GM19452 (cell line): ENCODE measurements around the gene TIMM22.

Experiments
- ATAC-seq: cut with Tn5 transposase; IDR thresholded peaks from one replicate; pipeline ENCODE4 v1.9.1; 2021; ENCODE audit not compliant: unreplicated experiment

The TIMM22 gene

DNA sequence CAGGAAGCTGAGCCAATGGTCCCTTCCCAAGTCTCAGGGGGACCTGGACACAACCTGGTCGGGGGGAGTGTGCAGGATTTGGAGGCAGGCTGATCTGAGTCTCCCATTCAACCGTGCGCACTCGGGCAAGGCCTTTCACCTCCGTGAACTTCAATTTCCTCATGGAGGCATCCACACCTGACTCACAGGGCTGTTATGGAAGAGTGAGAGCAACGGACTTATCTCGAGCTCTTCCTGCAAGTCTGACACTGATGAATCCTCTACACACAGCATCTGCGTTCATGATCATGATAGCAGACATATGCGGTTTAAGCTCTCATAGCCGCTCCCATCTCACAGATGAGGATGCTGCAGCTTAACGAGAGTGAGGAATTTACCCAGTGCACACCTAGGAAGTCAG lies 21.6 kb downstream of the TIMM22 start:
- ATAC-seq, result no peak

DNA sequence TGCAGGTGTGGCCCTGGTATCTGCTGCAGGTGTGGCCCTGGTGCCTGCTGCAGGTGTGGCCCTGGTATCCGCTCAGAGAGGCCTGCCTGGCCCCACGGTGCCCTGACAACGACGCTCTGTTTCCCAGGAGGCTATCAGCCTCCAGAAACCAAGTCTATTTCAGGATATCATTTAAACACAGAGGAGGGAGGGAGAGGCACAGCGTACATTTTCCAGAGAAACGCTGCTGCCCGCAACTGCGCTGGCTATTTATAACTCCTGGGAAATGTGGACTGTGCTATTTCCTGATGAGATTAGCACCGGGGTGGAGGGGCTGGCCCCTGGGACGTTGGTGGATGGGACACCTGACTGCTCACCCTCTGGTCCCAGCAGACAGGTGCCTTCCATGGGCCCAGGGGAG lies 22.5 kb downstream of the TIMM22 start:
- no peak for ATAC-seq

DNA sequence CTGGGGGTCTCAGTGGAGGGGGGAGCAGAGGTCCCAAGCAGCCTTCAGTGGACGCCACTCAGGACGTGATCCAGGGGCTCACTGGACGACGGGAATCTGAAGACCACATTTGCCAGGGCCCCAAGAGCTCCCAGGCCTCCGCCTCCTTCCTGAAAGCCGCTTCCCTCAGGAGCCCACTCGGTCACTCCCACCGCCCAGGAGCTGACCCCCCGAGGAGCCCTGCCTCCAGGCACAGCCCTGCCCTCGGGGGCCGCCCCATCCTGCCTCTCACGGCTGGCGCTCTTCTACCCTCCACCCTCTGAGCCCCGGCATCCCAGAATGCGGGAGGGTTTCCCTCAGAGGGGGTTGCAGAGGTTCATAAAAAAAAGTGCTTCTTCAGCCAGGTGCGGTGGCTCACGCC lies 24.2 kb downstream of the TIMM22 start:
- no peak for ATAC-seq

DNA sequence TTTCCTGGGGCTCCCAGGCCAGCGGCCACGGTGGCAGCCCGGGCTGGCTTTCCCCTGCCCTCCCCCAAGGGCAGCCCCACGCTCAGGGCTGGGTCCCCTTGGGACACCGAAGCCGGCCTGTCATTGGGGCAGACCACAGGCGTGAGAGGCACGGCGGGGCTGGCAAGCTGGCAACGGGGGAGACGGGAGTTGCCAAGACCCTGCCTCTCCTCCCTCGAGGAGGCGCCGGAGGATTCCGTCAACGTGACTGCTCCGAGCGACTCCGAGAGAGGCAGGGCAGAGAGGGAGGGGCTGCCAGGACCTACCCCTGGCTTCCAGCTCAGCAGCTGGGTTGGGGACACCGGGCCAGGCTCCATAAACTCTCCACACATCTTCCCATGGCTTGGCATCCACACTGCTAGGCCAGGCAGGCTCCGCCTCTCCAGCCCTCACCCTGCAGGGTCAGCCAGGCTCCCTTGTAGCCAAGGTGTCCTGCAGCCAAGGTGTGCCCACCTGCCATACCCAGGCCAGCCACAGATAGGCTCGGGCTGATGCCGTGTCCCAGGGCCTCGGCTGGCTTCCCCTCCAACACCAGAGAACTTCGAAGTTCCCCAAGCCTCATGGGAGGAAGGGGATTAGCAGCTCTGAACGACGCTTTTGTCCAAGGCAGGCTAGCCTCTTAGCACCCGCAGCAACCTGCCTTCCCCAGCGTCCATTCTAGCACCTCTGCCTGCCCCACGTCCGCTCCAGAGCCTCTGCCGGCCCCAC lies 25.5 kb downstream of the TIMM22 start:
- no peak for ATAC-seq

DNA sequence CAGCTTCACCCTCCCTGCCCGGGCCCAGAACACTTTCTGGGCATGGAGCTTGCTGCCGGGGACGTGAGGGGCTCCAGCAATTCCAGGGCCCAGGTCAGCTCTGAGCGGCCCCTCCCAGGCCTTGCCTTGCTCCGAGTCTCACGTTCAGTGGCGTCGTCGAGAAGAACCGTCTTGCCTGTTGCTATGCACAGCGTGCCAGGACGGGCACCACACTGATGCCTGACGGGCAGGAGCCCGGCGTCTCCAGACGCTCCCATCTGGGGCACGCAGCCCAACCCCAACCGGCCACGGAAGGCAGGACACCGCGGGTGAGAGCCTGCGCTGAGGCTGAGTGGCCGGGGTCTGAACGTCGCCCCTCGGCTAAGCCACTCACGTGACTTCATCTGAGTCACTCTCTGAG lies 27.1 kb downstream of the TIMM22 start:
- ATAC-seq, result no peak

DNA sequence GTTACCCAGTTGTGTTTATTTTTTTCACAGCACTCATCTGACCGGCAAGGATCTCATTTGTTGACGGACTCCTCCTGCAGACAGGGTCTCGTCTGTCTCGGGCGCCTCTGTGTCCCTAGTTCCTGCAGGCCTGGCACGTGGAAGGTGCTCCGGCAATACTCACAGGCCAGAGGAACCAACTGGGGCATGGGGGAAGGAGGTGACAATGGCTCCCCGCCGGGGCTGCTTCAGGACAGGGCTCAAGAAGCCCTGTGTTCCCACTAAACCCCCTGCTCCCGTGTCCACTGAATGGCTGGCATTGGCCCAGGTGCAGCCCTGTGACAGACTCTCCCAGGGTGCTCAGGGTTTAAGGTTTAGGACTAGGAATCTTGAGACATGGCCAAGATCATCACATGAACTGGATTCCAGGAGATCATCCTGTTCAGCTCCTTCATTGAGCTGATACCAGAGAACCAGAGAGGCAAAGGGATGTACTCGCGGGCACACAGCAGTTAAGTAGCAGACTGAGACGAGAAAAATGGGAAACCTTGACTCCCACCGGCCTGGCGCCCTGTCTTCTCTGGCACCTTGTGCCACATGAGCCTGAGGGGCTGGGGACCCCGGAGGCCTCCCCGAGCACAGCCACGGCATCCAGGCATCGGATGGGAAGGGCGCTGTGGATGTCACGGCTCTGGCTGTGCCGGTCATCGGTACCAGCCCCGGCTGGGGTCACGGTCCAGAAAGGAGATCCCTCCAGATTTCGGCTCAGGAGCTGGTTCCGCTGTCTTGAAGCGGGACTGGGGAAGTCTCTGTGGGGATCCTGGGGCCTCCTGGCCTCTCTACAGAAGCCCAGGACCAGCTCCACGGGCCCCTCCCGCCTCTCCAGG lies 29.0 kb downstream of the TIMM22 start:
- ATAC-seq, result no peak

DNA sequence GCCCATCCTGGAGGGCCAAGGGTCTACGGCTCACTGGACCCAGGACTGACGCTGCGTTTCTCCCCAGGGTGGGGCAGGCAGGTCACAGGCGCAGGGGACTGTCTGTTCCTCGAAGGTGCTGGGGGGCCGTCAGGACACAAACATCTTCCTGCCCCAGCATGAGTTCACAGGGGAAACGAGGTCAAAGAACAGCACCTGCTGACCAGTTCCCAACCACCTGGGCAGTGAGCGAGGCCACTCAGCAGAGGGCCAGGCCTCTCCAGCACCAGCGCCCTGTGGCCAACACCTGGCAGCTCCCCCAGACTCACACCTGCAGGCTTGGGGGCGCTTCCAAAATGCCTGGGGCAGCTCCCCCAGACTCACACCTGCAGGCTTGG lies 29.7 kb downstream of the TIMM22 start:
- no peak for ATAC-seq

DNA sequence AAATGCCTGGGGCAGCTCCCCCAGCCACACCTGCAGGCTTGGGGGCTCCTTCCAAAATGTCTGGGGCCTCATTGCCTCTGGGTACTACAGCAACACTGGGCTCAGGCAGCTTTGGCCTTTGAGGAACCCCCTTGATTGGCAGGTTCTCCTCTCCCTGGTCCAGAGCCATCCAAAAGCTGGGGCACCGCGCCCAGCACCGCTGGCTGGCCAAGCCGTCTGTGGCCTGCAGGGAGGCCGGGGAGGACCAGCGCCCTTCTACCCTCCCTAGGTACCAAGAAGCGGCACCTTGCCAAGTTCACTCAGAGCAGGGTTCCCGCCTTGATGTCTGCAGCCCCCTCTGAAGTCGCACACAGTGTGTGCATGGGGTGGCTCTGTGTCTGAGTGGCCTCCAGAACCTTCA lies 30.1 kb downstream of the TIMM22 start:
- no peak for ATAC-seq

DNA sequence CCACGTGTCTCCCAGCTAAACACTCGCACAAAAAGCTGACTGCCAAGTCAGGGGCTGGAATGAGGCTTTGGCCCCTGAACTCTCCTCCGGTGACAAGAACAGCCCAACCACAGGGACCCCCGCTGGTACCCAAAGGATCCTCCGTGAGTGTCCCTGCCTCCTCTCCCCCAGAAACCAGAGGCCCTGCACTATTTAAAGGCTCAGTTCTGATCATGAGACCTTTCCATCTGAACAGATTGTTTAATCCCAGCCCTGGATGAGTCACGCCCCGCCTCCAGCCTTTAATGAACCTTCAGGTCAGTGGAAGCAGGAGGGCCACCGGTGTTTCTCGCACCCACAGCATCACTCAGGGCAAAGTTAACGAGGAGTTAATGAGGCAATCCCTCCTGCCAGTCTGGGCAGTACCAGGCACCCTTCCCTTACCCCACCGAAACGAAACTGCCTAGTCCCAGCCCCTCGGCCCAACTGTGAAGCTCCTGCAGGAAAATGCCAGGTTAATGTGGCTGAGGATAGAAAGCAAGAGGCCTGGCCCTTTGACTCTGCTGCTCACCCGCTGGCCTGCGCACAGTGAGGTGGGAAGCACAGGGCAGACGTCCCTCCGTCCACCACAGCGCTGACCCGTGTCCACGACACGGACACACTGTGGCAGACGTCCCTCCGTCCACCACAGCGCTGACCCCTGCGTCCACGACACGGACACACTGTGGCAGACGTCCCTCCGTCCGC lies 32.4 kb downstream of the TIMM22 start:
- no peak for ATAC-seq

DNA sequence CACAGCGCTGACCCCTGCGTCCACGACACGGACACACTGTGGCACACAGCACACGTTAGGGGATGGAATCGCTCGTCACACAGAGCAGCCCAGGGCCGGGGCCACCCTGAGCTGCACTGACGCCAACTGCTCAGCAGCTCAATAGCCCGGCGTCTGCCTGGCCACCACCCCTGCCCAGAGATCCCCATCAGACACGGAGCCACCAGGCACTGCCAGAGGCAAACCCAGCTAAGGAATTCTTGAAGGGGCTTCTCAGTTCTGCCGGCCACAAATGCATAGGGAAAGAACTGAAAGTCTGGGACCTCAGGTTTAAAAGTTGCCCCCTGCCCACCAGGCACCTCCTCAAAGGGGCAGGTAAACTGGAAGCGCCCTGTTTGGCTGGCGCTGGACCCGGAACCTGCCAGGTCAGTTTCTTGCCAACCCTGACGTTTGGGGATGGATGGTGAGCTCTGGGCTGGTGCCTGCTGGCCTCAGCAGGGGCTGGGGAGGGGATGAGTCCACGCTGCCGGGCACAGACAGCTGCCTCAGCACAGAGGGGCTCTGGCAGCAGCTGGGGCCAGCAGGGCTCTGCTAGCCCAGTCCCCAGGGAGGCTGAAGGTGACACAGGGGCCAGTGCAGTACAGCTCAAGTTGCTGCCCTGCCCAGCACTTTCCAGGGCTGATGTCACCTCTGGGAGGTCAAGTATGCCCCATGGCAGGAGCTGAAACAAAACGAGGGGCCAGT lies 33.2 kb downstream of the TIMM22 start:
- ATAC-seq, result no peak

DNA sequence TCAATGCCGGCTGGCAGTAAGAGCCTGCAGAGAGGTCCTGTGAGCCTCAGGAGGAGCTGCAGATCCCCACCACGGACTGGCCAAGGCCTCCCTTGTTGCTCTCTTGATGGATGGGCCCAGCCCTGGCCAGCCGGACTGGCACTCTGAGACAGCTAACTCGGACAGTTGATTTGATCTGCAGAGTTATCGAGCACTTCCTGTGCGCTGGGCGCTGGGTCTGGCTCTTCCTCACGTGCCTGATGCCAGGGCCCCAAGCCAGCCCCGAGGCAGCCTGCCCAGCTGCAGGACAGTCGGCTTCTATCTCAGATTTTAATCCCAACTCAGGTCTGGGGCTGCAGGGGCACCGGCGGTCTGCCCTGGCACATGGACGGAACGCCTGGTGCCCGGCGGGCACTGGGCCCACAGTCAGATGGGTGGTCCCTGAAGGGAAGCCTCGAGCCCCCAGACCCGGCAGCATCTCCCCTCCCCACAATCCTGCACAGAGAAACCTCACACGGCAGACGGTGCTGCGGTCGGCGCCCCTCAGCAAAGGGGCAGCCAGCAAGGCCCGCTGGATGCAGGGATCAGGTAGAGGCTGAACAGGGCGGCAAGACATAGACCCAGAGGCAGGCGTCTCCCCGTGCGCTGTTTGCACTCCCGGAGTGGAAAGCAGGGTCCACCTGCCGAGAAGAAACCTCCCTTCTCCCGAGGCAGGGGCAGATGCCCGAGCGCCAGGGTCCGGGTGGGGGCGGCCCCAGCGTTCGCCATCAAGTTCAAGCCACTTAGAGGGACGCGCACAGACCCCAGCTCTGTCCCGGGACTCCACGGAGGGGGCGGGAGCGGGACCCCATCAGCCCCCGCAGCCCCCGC lies 34.0 kb downstream of the TIMM22 start:
- no peak for ATAC-seq

DNA sequence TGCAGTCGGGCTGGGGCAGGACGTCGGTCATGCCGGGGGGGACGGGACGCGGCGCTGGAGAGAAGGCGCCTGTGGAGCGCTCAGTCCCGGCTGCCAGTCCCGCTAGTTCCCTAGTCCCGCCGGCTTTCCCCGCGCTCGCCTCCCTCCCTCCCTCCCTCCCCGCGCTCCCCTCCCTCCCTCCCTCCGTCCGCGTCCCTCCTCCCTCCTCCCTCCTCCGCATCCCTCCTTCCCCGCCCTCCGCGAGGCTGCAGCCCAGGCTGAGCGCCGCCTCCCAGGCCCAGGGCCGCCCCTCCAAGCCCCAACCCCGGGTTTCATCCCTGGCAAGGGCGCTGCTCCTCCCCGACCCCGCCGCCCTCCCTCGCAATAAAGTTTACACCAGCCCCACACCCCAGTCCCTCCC lies 34.8 kb downstream of the TIMM22 start:
- ATAC-seq, result no peak

DNA sequence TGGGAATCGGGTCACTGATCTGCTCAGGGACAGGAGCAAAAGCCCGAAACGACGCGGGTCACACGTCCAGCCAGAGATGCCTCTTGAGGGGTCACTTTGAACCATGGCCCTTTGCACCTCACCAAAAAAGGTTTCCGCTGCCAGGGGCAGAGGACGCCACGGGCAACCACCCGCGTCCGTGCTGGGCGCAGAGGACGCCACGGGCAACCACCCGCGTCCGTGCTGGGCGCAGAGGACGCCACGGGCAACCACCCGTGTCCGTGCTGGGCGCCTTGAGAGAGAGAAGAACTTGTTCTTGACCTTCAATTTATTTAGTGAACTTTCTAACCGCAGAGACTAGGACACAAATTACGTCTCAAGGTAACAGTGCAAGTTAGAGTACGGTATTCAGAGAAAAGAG lies 35.5 kb downstream of the TIMM22 start:
- no peak for ATAC-seq

DNA sequence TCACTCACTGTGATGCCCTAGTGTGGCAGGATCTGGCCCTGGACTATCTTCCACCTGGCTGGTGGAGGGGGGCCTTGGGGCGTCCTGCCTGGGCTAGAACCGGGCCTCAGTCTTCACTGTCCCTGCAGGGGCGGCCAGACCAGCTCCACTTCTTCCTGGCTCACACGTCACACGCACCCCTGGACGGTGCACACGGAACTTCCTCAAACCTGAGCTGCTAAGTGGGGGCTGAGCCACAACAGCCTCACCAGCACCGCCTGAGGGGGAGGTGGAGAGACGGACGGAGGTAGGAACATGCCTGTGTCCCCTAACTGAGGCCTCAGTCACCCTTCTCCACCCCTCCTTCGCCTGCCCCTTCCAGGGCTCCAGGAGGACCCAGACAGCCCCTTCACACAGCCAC lies 36.6 kb downstream of the TIMM22 start:
- ATAC-seq, result no peak

DNA sequence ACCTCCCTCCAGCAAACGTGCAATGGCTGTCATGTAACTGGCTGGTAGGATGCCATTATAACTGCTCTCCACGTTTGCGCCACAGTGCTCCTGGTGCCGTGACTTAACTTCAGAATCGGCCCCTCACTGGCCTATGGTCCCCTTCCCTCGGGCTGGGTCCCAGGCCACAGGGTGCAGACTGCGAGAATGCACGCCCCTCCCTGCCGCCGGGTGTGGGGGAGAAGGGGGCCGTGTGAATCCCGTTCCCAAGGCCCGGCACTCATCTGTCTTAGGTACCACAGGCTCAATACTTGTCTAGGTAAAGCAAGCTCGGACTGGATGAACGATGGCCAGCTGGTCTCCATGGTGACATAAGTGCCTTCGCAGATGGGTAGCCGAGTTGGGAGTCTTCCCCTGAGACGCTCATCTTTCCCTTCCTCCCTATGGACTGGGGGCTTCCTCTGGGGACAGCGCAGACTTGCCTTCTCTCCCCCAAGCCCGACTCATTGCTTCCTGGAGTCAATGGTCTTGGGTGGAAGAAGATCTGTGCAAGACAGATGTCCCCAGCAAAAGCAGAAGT lies 37.8 kb downstream of the TIMM22 start:
- no peak for ATAC-seq

DNA sequence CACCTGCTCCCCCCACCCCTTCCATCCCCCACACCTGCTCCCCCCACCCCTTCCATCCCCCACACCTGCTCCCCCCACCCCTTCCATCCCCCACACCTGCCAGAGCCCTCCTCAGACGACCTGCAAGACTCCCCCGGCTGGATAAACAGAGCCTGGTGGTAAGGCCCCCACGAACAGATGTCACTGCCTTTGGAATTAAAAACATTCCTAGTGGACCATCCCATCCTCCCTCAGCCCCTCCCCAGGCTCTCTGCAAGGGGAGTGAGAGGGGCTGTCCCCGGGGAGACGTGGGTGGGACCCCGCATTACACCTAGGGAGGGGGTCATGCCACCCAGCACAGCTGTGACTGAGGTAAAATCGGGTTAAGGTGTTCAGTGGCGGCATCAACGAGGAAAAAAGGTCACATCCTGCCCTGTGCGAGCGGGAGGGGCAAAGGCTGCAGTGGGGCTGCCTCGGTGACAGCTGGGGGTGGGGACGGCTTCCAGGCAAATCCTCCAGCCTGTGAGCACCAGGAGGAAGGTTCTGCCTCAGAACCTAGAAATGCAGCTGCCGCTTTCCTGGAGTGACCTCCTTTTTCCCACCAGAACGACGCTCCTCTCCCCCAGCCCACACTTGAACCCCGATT lies 38.7 kb downstream of the TIMM22 start:
- no peak for ATAC-seq

DNA sequence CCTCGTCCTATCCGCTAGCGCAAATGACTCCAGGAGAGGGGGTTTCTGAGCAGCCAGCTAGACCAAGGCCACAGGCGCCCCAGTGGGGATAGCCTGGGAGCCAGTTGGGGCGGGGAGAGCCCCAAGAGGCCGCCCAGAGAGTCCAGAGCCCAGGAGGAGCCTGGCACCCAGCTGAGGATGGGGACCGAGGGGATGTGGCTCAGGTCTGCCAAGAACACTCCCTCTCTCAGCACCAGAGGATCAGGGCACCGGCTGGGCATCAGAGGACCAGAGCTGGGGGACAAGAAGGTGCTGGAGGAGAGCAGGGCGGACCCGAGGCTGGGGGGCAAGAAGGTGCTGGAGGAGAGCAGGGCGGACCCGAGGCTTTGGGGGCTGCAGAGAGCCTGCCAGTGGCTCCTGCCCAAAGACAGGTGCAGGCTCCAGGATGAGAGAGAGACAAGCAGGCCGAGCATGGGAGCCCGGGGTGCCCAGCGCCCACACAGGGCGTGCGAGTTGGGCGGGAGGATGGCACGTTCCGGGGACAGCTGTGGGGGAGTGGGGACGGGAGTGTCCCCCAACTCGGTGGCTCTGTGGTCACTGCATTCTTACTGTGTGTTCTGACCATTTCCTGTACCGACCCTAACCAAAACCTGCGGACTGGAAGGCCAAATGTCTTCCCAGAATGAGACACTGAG lies 39.4 kb downstream of the TIMM22 start:
- ATAC-seq, result no peak

DNA sequence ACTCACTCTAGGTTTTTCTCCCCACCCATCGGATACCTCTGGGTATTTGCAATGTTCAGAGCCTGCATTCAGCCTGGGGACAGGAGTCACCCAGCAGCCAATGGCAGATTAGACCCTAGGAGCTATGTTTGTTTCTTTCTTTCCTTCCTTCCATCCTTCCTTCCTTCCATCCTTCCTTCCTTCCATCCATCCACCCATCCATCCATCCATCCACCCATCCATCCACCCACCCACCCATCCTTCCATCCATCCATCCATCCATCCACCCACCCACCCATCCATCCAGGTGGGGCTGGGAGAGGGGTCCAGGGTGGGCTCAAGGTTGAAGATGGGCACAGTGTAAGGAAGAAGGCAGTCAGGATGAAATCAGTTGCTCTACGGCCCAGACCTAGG lies 39.9 kb downstream of the TIMM22 start:
- no peak for ATAC-seq
